Central memory CD8-positive, alpha-beta T cell (primary cell): ENCODE measurements around the gene PITHD1.

ENCODE experiments used
- ATAC-seq: fragments of 150-1000 bp; cut with Tn5 transposase; replicated peaks from 2 replicates; pipeline ENCODE4 v1.10.0; 2022; ENCODE audit warnings: mild to moderate bottlenecking, moderate FRiP score, moderate number of reproducible peaks; ENCODE audit not compliant: poor library complexity, severe bottlenecking; ENCODE audit errors: extremely low read depth
- DNase-seq, 2 donors: peaks; one replicate each; pipeline ENCODE4 v3.0.0; 2021; ENCODE audit warnings: low spot score in 2 of 2
- H3K27ac Mint-ChIP-seq: one replicate; pipeline ENCODE4 v1.8.0; 2022; ENCODE audit warnings: low read depth, mild to moderate bottlenecking, moderate library complexity, mixed read lengths
- H3K27me3 Mint-ChIP-seq: one replicate; pipeline ENCODE4 v1.8.0; 2022; ENCODE audit warnings: mixed read lengths
- H3K36me3 Mint-ChIP-seq: one replicate; pipeline ENCODE4 v1.8.0; 2022; ENCODE audit warnings: mild to moderate bottlenecking, moderate library complexity, mixed read lengths; ENCODE audit not compliant: insufficient read depth
- H3K4me1 Mint-ChIP-seq: one replicate; pipeline ENCODE4 v1.8.0; 2022; ENCODE audit warnings: mixed read lengths
- H3K4me3 Mint-ChIP-seq: one replicate; pipeline ENCODE4 v1.8.0; 2022; ENCODE audit warnings: mild to moderate bottlenecking, moderate library complexity, mixed read lengths
- H3K9me3 Mint-ChIP-seq: one replicate; pipeline ENCODE4 v1.8.0; 2022; ENCODE audit warnings: mixed read lengths

PITHD1 gene

GRCh38 chr1:23805025-23805424, 26.8 kb downstream of the PITHD1 start:
- no peaks in the 10 kb centered on the region for H3K27me3 Mint-ChIP-seq
- no peaks in the 10 kb centered on the region for H3K9me3 Mint-ChIP-seq
- no peak overlapping the region for H3K4me3 Mint-ChIP-seq
- no peak overlapping the region for H3K27ac Mint-ChIP-seq
- ATAC-seq = no peak
- peaks cover 3% of the 10 kb centered on the region for H3K36me3 Mint-ChIP-seq
- DNase-seq = no peak
- peaks cover 12% of the 10 kb centered on the region for H3K4me1 Mint-ChIP-seq

DNA sequence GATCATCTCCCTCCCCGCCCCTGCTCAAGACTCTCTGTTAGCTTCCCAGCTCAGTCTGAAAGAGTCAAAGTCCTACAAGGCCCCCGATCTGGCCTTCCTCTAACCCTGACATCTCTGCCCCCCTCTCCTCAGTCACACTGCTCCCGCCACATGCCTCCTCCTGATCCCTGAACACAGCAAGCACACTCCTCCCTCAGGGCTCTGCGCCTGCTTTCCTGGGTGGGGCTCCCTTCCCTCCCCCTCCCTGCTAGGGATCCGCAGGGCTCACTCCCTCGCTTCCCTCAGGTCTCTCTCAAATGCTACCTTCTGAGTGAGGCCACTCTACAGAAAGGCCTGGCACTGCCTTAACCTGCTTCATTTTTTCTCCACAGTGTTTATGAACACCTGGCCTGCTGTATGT, 28.1 kb downstream of the PITHD1 start:
- ATAC-seq = no peak
- Mint-ChIP-seq H3K27ac (no peak overlapping the region), H3K9me3 (no peaks in the 10 kb centered on the region)

GRCh38 chr1:23807453-23807852, 29.2 kb downstream of the PITHD1 start:
- H3K36me3 Mint-ChIP-seq = peaks cover 6% of the 10 kb centered on the region
- DNase-seq (no peak), ATAC-seq (no peak)
- H3K9me3 Mint-ChIP-seq = no peaks in the 10 kb centered on the region
- no peaks in the 10 kb centered on the region for H3K27me3 Mint-ChIP-seq
- H3K27ac Mint-ChIP-seq = no peak overlapping the region
- H3K4me3 Mint-ChIP-seq = no peak overlapping the region
- H3K4me1 Mint-ChIP-seq = peaks cover 9% of the 10 kb centered on the region

More for the DNA sequence above, 28.1 kb downstream of the PITHD1 start:
- H3K36me3 Mint-ChIP-seq = peaks cover 1% of the 10 kb centered on the region
- H3K4me3 Mint-ChIP-seq = no peak overlapping the region
- no peaks in the 10 kb centered on the region for H3K27me3 Mint-ChIP-seq
- peaks cover 10% of the 10 kb centered on the region for H3K4me1 Mint-ChIP-seq
- no peak for DNase-seq

GRCh38 chr1:23809751-23810171, 31.5 kb downstream of the PITHD1 start:
- peak; percentile 97 for ATAC-seq
- Mint-ChIP-seq H3K9me3 (no peaks in the 10 kb centered on the region), H3K27me3 (no peaks in the 10 kb centered on the region), H3K27ac (no peak overlapping the region), H3K36me3 (peaks cover 13% of the 10 kb centered on the region), H3K4me1 (peaks cover 9% of the 10 kb centered on the region), H3K4me3 (no peak overlapping the region)
- DNase-seq = peak; percentile 73 to 79

GRCh38 chr1:23810818-23811540, 32.8 kb downstream of the PITHD1 start:
- ATAC-seq (peak; percentile 62), DNase-seq (peak in 1 of 2 donors; percentile 42)
- Mint-ChIP-seq H3K27me3 (no peaks in the 10 kb centered on the region), H3K9me3 (no peaks in the 10 kb centered on the region), H3K27ac (peak overlapping the region; percentile 19), H3K36me3 (peaks cover 15% of the 10 kb centered on the region), H3K4me3 (no peak overlapping the region), H3K4me1 (peaks cover 9% of the 10 kb centered on the region)

GRCh38 chr1:23814016-23814415, 35.8 kb downstream of the PITHD1 start:
- H3K9me3 Mint-ChIP-seq = no peaks in the 10 kb centered on the region
- H3K36me3 Mint-ChIP-seq = peaks cover 35% of the 10 kb centered on the region
- peaks cover 9% of the 10 kb centered on the region for H3K4me1 Mint-ChIP-seq
- ATAC-seq = no peak
- H3K27ac Mint-ChIP-seq = no peak overlapping the region
- no peaks in the 10 kb centered on the region for H3K27me3 Mint-ChIP-seq
- H3K4me3 Mint-ChIP-seq = no peak overlapping the region
- DNase-seq = no peak

DNA sequence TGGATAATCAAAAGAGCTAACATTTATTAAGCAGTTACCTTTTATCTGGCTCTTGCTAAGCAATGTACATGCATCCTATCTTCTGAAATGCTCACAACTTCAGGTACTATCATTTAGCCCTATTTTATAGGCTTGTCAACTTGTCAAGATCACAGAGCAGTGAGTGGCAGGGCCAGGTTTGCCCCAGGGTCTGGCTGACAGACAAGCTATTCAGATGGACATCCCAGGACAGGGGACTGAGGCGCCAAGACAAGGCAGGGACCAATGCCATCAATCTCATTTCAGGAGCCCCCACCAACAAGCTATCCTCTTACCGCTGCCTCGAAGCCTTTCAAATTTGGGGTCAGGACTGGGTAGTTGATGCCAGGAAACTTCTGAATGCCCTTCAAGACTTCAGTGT, 38.1 kb downstream of the PITHD1 start:
- no peak for ATAC-seq
- no peak overlapping the region for H3K27ac Mint-ChIP-seq

DNA sequence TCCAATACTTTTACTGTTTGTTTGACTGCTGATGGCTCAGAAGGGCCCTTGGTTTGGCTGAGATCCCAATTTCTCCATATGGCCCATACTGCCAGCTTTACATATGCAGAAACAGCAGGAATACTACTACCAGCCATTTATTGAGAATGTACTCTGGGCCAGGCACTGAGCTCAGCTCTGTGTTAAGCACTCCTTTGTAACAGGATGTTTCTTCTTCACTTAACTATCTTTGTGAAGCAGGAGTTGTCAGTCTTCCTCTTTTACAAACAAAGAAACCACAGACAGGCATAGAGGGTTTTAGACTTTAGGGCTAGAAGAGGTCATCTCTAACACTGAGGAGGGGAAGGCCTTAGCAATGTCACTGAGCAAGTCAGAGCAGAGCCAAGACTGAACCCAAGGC, 38.7 kb downstream of the PITHD1 start:
- no peak for ATAC-seq
- peaks cover 36% of the 10 kb centered on the region for H3K36me3 Mint-ChIP-seq
- no peak for DNase-seq
- H3K9me3 Mint-ChIP-seq = no peaks in the 10 kb centered on the region
- no peaks in the 10 kb centered on the region for H3K27me3 Mint-ChIP-seq
- H3K4me3 Mint-ChIP-seq = no peak overlapping the region
- no peaks in the 10 kb centered on the region for H3K4me1 Mint-ChIP-seq
- no peak overlapping the region for H3K27ac Mint-ChIP-seq

More for the DNA sequence above, 38.1 kb downstream of the PITHD1 start:
- H3K9me3 Mint-ChIP-seq = no peaks in the 10 kb centered on the region
- H3K4me3 Mint-ChIP-seq = no peak overlapping the region
- peaks cover 38% of the 10 kb centered on the region for H3K36me3 Mint-ChIP-seq
- DNase-seq = no peak
- no peaks in the 10 kb centered on the region for H3K27me3 Mint-ChIP-seq
- H3K4me1 Mint-ChIP-seq = no peaks in the 10 kb centered on the region

DNA sequence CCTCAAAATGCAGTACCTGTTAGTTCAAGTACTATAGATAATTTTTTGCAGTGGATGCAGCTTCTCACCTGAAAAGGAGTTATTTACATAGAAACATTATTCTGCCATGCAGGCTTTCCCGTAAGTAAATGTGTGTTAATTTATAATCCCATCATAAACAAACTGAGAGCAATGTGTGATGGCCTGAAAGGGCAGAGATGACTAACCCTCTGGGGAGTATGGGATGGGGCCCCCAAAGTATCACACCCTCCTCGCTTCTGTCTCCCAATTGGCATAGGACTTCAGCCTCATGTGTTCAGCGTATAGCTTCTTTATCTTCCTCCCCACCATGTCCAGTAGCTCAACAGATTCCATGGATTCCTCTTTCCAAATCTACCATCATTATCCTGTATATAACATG, 39.4 kb downstream of the PITHD1 start:
- H3K27ac Mint-ChIP-seq = no peak overlapping the region
- H3K36me3 Mint-ChIP-seq = peaks cover 32% of the 10 kb centered on the region
- DNase-seq (no peak), ATAC-seq (no peak)
- no peak overlapping the region for H3K4me3 Mint-ChIP-seq
- no peaks in the 10 kb centered on the region for H3K9me3 Mint-ChIP-seq
- no peaks in the 10 kb centered on the region for H3K4me1 Mint-ChIP-seq
- H3K27me3 Mint-ChIP-seq = no peaks in the 10 kb centered on the region

DNA sequence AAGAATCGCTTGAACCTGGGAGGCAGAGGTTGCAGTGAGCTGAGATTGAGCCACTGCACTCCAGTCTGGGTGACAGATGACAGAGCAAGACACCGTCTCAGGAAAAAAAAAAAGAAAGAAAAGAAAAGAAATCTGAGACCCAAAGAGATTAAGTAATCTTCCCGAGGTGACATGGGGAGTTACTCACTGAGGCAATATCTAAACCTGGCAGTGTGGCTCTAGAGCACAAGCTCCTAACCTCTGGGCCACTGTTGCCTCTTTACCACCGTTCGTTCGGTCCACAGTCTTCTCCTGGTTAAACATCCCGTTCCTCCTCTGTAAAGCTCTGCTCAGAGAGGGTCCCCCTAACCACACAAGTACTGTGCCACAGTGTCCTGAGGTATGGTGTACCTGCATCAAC, 45.5 kb downstream of the PITHD1 start:
- H3K27me3 Mint-ChIP-seq = no peaks in the 10 kb centered on the region
- H3K4me1 Mint-ChIP-seq = peaks cover 21% of the 10 kb centered on the region
- peaks cover 9% of the 10 kb centered on the region for H3K36me3 Mint-ChIP-seq
- ATAC-seq (no peak), DNase-seq (no peak)
- peak overlapping the region; percentile 54 for H3K4me3 Mint-ChIP-seq
- H3K27ac Mint-ChIP-seq = no peak overlapping the region
- no peaks in the 10 kb centered on the region for H3K9me3 Mint-ChIP-seq

GRCh38 chr1:23824711-23825075, 46.5 kb downstream of the PITHD1 start:
- ATAC-seq (peak; percentile 11), DNase-seq (no peak)

GRCh38 chr1:23825076-23825761, 47.0 kb downstream of the PITHD1 start, which contains the start of gene HMGCL:
Gene HMGCL (minus strand): TSS chr1:23825429. CDS start chr1:23825415, 14 bp downstream.
- peak within 1 kb of the TSS; percentile 90 for H3K4me3 Mint-ChIP-seq
- H3K9me3 Mint-ChIP-seq = no peaks in the 10 kb centered on the region
- H3K4me1 Mint-ChIP-seq = peaks cover 21% of the 10 kb centered on the region
- H3K36me3 Mint-ChIP-seq = peaks cover 4% of the 10 kb centered on the region
- H3K27ac Mint-ChIP-seq = peak within 1 kb of the TSS; percentile 92
- ATAC-seq (peak; percentile 98), DNase-seq (peak; percentile 66 to 73)
- no peaks in the 10 kb centered on the region for H3K27me3 Mint-ChIP-seq

More at GRCh38 chr1:23824711-23825075, 46.5 kb downstream of the PITHD1 start:
- Mint-ChIP-seq H3K27ac (peak overlapping the region; percentile 92), H3K4me3 (peak overlapping the region; percentile 90), H3K4me1 (peaks cover 21% of the 10 kb centered on the region), H3K9me3 (no peaks in the 10 kb centered on the region), H3K36me3 (peaks cover 6% of the 10 kb centered on the region), H3K27me3 (no peaks in the 10 kb centered on the region)
